Neural progenitor cell (in vitro differentiated cells): ENCODE measurements around the gene KMT2E. TPM values are rescaled to one million over a fixed set of nuclear protein-coding genes. Genes with fewer than 3 reads are reported as not detected.
A peak's percentile ranks its signal among the peaks of the same experiment; 100 is the strongest.

Experiments
- DNase-seq: peaks from one replicate; pipeline ENCODE4 v3.0.0-alpha.2; 2016; ENCODE audit warnings: low spot score
- H2AFZ ChIP-seq: fragments of 200-600 bp; sonication (generic); replicated peaks from 2 replicates; pipeline ENCODE4 v1.6.1; 2016; ENCODE audit warnings: antibody characterized with exemption
- H3F3A ChIP-seq: fragments of 200-600 bp; sonication (generic); 2 replicates; pipeline ENCODE4 v1.6.1; 2016; ENCODE audit warnings: antibody characterized with exemption, low read depth
- H3K27ac ChIP-seq: fragments of 200-600 bp; sonication (generic); 2 replicates; pipeline ENCODE4 v1.5.1; 2016; ENCODE audit warnings: mild to moderate bottlenecking
- H3K27me3 ChIP-seq: fragments of 200-600 bp; sonication (generic); 2 replicates; pipeline ENCODE4 v1.6.1; 2016; ENCODE audit warnings: mild to moderate bottlenecking, moderate library complexity
- H3K36me3 ChIP-seq: fragments of 200-600 bp; sonication (generic); 2 replicates; pipeline ENCODE4 v1.5.1; 2016
- H3K4me1 ChIP-seq: fragments of 200-600 bp; sonication (generic); 2 replicates; pipeline ENCODE4 v1.6.1; 2016; ENCODE audit warnings: mixed run types
- H3K4me2 ChIP-seq: fragments of 200-600 bp; sonication (generic); 2 replicates; pipeline ENCODE4 v1.6.1; 2016
- H3K4me3 ChIP-seq: fragments of 200-600 bp; sonication (generic); 2 replicates; pipeline ENCODE4 v1.5.1; 2016
- H3K79me2 ChIP-seq: fragments of 200-600 bp; sonication (generic); 2 replicates; pipeline ENCODE4 v1.6.1; 2016; ENCODE audit warnings: low read depth
- H3K9ac ChIP-seq: fragments of 200-600 bp; sonication (generic); 2 replicates; pipeline ENCODE4 v1.6.1; 2016
- H3K9me3 ChIP-seq: fragments of 200-600 bp; sonication (generic); 2 replicates; pipeline ENCODE4 v1.5.1; 2016; ENCODE audit warnings: low read depth
- H4K20me1 ChIP-seq: fragments of 200-600 bp; sonication (generic); 2 replicates; pipeline ENCODE4 v1.6.1; 2016; ENCODE audit warnings: low read depth
- H3K27ac Mint-ChIP-seq: 3 replicates; pipeline ENCODE4 v1.8.0; 2021; ENCODE audit warnings: mixed read lengths
- H3K27me3 Mint-ChIP-seq: 2 replicates; pipeline ENCODE4 v1.8.0; 2022; ENCODE audit warnings: low read depth, mild to moderate bottlenecking, inconsistent platforms, moderate library complexity, mixed read lengths; ENCODE audit not compliant: insufficient read depth
- H3K36me3 Mint-ChIP-seq: 3 replicates; pipeline ENCODE4 v1.8.0; 2021; ENCODE audit warnings: mixed read lengths
- H3K4me1 Mint-ChIP-seq: 3 replicates; pipeline ENCODE4 v1.8.0; 2021; ENCODE audit warnings: mixed read lengths
- H3K4me3 Mint-ChIP-seq: 3 replicates; pipeline ENCODE4 v1.8.0; 2021; ENCODE audit warnings: mild to moderate bottlenecking, moderate library complexity, mixed read lengths
- H3K9me3 Mint-ChIP-seq: 3 replicates; pipeline ENCODE4 v1.8.0; 2020; ENCODE audit warnings: mixed read lengths
- CTCF ChIP-seq: fragments of 200-600 bp; sonication (generic); IDR thresholded peaks from 2 replicates; pipeline ENCODE4 v1.5.1; 2017; ENCODE audit warnings: antibody characterized with exemption, mild to moderate bottlenecking
- EZH2 ChIP-seq: fragments of 200-600 bp; sonication (generic); IDR thresholded peaks from 2 replicates; pipeline ENCODE4 v1.6.1; 2017; ENCODE audit warnings: antibody characterized with exemption, mild to moderate bottlenecking, moderate library complexity
- EZH2phosphoT487 ChIP-seq: fragments of 200-600 bp; sonication (generic); IDR thresholded peaks from 2 replicates; pipeline ENCODE4 v1.6.1; 2017; ENCODE audit warnings: antibody characterized with exemption
- total RNA-seq: library from RNA; depleted of rRNA; stranded (reverse); fragments of >200 nt; gene quantifications from 2 replicates; pipeline ENCODE4 v1.2.3, GENCODE V29; 2015; ENCODE audit warnings: low replicate concordance

The KMT2E gene
- total RNA-seq, 1 donor from 2014 or later = 124 TPM

- Mint-ChIP-seq H3K4me1 (peaks cover 21% of the 10 kb centered on the region), H3K36me3 (peaks cover 21% of the 10 kb centered on the region), H3K27me3 (peaks cover 19% of the 10 kb centered on the region), H3K4me3 (peak overlapping the region; percentile 100), H3K27ac (peak overlapping the region; percentile 36), H3K9me3 (peaks cover 4% of the 10 kb centered on the region)
- Histone ChIP-seq H3K9me3 (no peaks in the 10 kb centered on the region), H3K79me2 (peaks cover 72% of the 10 kb centered on the region), H2AFZ (no peak overlapping the region), H3K4me2 (peak overlapping the region; percentile 96), H3K36me3 (no peaks in the 10 kb centered on the region), H3K27me3 (no peaks in the 10 kb centered on the region), H3K4me1 (peaks cover 32% of the 10 kb centered on the region), H4K20me1 (peaks cover 55% of the 10 kb centered on the region), H3K9ac (peak overlapping the region; percentile 100), H3K27ac (peak overlapping the region; percentile 100), H3K4me3 (peak overlapping the region; percentile 73), H3F3A (peaks cover 30% of the 10 kb centered on the region)
- TF ChIP-seq EZH2phosphoT487 = no peak
- no peak for TF ChIP-seq EZH2
- TF ChIP-seq CTCF = no peak
- DNase-seq = no peak
Measured at GRCh38 chr7:105016068-105016708, 2.2 kb downstream of the KMT2E start.

- H2AFZ ChIP-seq = no peak overlapping the region
- Mint-ChIP-seq H3K4me1 (peaks cover 26% of the 10 kb centered on the region), H3K4me3 (peak overlapping the region; percentile 100), H3K9me3 (peaks cover 6% of the 10 kb centered on the region), H3K27ac (peak overlapping the region; percentile 90), H3K27me3 (peaks cover 19% of the 10 kb centered on the region), H3K36me3 (peaks cover 26% of the 10 kb centered on the region)
- peaks cover under 1% of the 10 kb centered on the region for H3K36me3 ChIP-seq
- TF ChIP-seq CTCF (no peak), EZH2 (no peak), EZH2phosphoT487 (no peak)
- H3F3A ChIP-seq = peaks cover 31% of the 10 kb centered on the region
- peak overlapping the region; percentile 100 for H3K9ac ChIP-seq
- H3K4me1 ChIP-seq = peaks cover 35% of the 10 kb centered on the region
- DNase-seq = no peak
- peaks cover 63% of the 10 kb centered on the region for H4K20me1 ChIP-seq
- H3K4me3 ChIP-seq = peak overlapping the region; percentile 73
- H3K4me2 ChIP-seq = peak overlapping the region; percentile 96
- no peaks in the 10 kb centered on the region for H3K27me3 ChIP-seq
- H3K79me2 ChIP-seq = peaks cover 80% of the 10 kb centered on the region
- no peak overlapping the region for H3K27ac ChIP-seq
- H3K9me3 ChIP-seq = no peaks in the 10 kb centered on the region
Measured at GRCh38 chr7:105016709-105017656, 3.0 kb downstream of the KMT2E start.

GRCh38 chr7:105017657-105018365 lies 3.8 kb downstream of the KMT2E start:
- Mint-ChIP-seq H3K36me3 (peaks cover 33% of the 10 kb centered on the region), H3K4me3 (peak overlapping the region; percentile 100), H3K27me3 (peaks cover 12% of the 10 kb centered on the region), H3K4me1 (peaks cover 33% of the 10 kb centered on the region), H3K27ac (peak overlapping the region; percentile 90), H3K9me3 (peaks cover 13% of the 10 kb centered on the region)
- peaks cover 9% of the 10 kb centered on the region for H3K36me3 ChIP-seq
- H3K4me1 ChIP-seq = peaks cover 35% of the 10 kb centered on the region
- TF ChIP-seq EZH2 (no peak), EZH2phosphoT487 (no peak), CTCF (no peak)
- H4K20me1 ChIP-seq = peaks cover 71% of the 10 kb centered on the region
- H3K4me2 ChIP-seq = peak overlapping the region; percentile 96
- H3F3A ChIP-seq = peaks cover 24% of the 10 kb centered on the region
- H3K27ac ChIP-seq = no peak overlapping the region
- no peak for DNase-seq
- peaks cover 88% of the 10 kb centered on the region for H3K79me2 ChIP-seq
- H3K27me3 ChIP-seq = no peaks in the 10 kb centered on the region
- no peak overlapping the region for H2AFZ ChIP-seq
- H3K9ac ChIP-seq = peak overlapping the region; percentile 100
- H3K4me3 ChIP-seq = peak overlapping the region; percentile 73
- H3K9me3 ChIP-seq = peaks cover 4% of the 10 kb centered on the region
